ENCODE data around the gene IL17RB. TPM values are rescaled to one million over a fixed set of nuclear protein-coding genes. Genes with fewer than 3 reads are reported as not detected.

Gene IL17RB
- total RNA-seq (2013) = not detected
- under 1 TPM in 1 of 3 donors, not detected in 2; 0.13 TPM for polyA plus RNA-seq
- not detected in 2 replicates for polyA minus RNA-seq
- total RNA-seq = 0 to 1.4 (median 0.08) reads per million in 11 experiments

GRCh38 chr3:53846134-53846850 lies at the start of gene IL17RB, which contains the start of gene CHDH:
Gene IL17RB, plus strand, starts transcription at chr3:53846568. Its CDS starts 21 bp downstream, at chr3:53846589.
Gene CHDH, minus strand, starts transcription at chr3:53846419. Its CDS starts 22,411 bp downstream, at chr3:53824008.
- Histone ChIP-seq H3K36me3 (replicated peaks in 1 of 2; ENCODE audit: control insufficient read depth in 1 of 2, insufficient read depth in 2 of 2, low read length in 2 of 2) (no peaks in the 10 kb centered on the region), H3K27me3 (ENCODE audit: control insufficient read depth in 2 of 2, insufficient read depth in 2 of 2, low read length in 2 of 2) (peaks cover 29 to 64% of the 10 kb centered on the region in 2 donors), H4K20me1 (ENCODE audit: insufficient read depth, low read length) (no peaks in the 10 kb centered on the region), H2AFZ (ENCODE audit: insufficient read depth, low read depth, low read length, poor library complexity, severe bottlenecking) (peak within 1 kb of the TSS; percentile 77), H3K9me3 (replicated peaks in 1 of 2; ENCODE audit: control insufficient read depth in 1 of 2, insufficient read depth in 1 of 2, low read length in 2 of 2) (peaks cover 0 to 8% of the 10 kb centered on the region in 2 donors), H3K27ac (ENCODE audit: low read depth in 1 of 2, low read length in 2 of 2) (no peak within 1 kb of the TSS), H3K79me2 (ENCODE audit: insufficient read depth, low read length) (no peaks in the 10 kb centered on the region), H3K9ac (ENCODE audit: insufficient read depth, low read length, poor library complexity, severe bottlenecking) (peak within 1 kb of the TSS; percentile 51), H3K4me1 (ENCODE audit: control insufficient read depth in 1 of 2, insufficient read depth in 2 of 2, low read length in 2 of 2) (peaks cover 8 to 14% of the 10 kb centered on the region in 2 donors), H3K4me2 (replicated peaks; ENCODE audit: extremely low read depth, low read length, poor library complexity, severe bottlenecking) (peak within 1 kb of the TSS; percentile 80), H3K4me3 (replicated peaks in 1 of 3; ENCODE audit: low read depth in 2 of 3, low read length in 3 of 3) (peak within 1 kb of the TSS; percentile 27 to 76 (median 31))
- Mint-ChIP-seq H3K4me3 (peak within 1 kb of the TSS; percentile 74 to 92), H3K9me3 (peaks cover 0 to 10% (median 1%) of the 10 kb centered on the region in 7 donors), H3K27ac (no peak within 1 kb of the TSS), H3K27me3 (ENCODE audit: low read depth in 3 of 3) (peaks cover 52 to 69% (median 53%) of the 10 kb centered on the region in 3 donors), H3K36me3 (peaks cover 2 to 3% of the 10 kb centered on the region in 2 donors), H3K4me1 (peaks cover 9% of the 10 kb centered on the region)
- intact Hi-C loops (cut with micrococcal nuclease) = no loop called here
- WGBS (ENCODE audit: insufficient coverage) = 3% methylated on average over 91 of the region's 91 CpGs
- TF ChIP-seq CTCF (IDR thresholded peaks at IDR 0.05) = no peak
- DNase-seq = no peak

GRCh38 chr3:53798144-53798543 lies 48.2 kb upstream of the IL17RB start:
- Mint-ChIP-seq H3K27me3 (ENCODE audit: low read depth in 3 of 3) (peaks cover 6 to 16% (median 6%) of the 10 kb centered on the region in 3 donors), H3K4me3 (no peak overlapping the region), H3K27ac (no peak overlapping the region), H3K9me3 (no peaks in the 10 kb centered on the region), H3K4me1 (no peaks in the 10 kb centered on the region), H3K36me3 (no peaks in the 10 kb centered on the region)
- peaks cover 0 to 2% of the 10 kb centered on the region in 2 donors for H3K27me3 ChIP-seq (ENCODE audit: control insufficient read depth in 2 of 2, insufficient read depth in 2 of 2, low read length in 2 of 2)
- DNase-seq = no peak
- no peak overlapping the region for H3K9ac ChIP-seq (ENCODE audit: insufficient read depth, low read length, poor library complexity, severe bottlenecking)
- H3K36me3 ChIP-seq (replicated peaks in 1 of 2; ENCODE audit: control insufficient read depth in 1 of 2, insufficient read depth in 2 of 2, low read length in 2 of 2) = no peaks in the 10 kb centered on the region
- 64% methylated on average over 5 of the region's 8 CpGs for WGBS (ENCODE audit: insufficient coverage)
- H3K79me2 ChIP-seq (ENCODE audit: insufficient read depth, low read length) = no peaks in the 10 kb centered on the region
- intact Hi-C loops (cut with micrococcal nuclease) = no loop called here
- TF ChIP-seq CTCF (IDR thresholded peaks at IDR 0.05) = no peak
- H3K4me2 ChIP-seq (replicated peaks; ENCODE audit: extremely low read depth, low read length, poor library complexity, severe bottlenecking) = no peak overlapping the region
- H3K4me3 ChIP-seq (replicated peaks in 1 of 3; ENCODE audit: low read depth in 2 of 3, low read length in 3 of 3) = no peak overlapping the region
- no peaks in the 10 kb centered on the region for H3K9me3 ChIP-seq (replicated peaks in 1 of 2; ENCODE audit: control insufficient read depth in 1 of 2, insufficient read depth in 1 of 2, low read length in 2 of 2)
- H3K27ac ChIP-seq (ENCODE audit: low read depth in 1 of 2, low read length in 2 of 2) = no peak overlapping the region
- no peaks in the 10 kb centered on the region for H3K4me1 ChIP-seq (ENCODE audit: control insufficient read depth in 1 of 2, insufficient read depth in 2 of 2, low read length in 2 of 2)
- H2AFZ ChIP-seq (ENCODE audit: insufficient read depth, low read depth, low read length, poor library complexity, severe bottlenecking) = no peak overlapping the region
- H4K20me1 ChIP-seq (ENCODE audit: insufficient read depth, low read length) = no peaks in the 10 kb centered on the region
